Mesenchymal stem cell (in vitro differentiated cells and primary cell): ENCODE data around the gene COQ5.
"Not testable (repeated sequence)": the region's sequence is repeated elsewhere in the genome, so short reads cannot be mapped to it uniquely, and the experiment has no call there.

Source experiments
- DNase-seq: peaks from one replicate; pipeline ENCODE4 v3.0.0-alpha.2; 2013
- H2AFZ ChIP-seq: one replicate; pipeline ENCODE4 v1.6.1; 2013; ENCODE audit warnings: low read depth, mild to moderate bottlenecking, control low read depth, inconsistent platforms, low read length, moderate library complexity
- H2AK5ac ChIP-seq: 2 replicates; pipeline ENCODE4 v1.6.1; 2013; ENCODE audit warnings: low read length, moderate library complexity, mild to moderate bottlenecking, inconsistent platforms; ENCODE audit not compliant: severe bottlenecking
- H2BK120ac ChIP-seq: one replicate; pipeline ENCODE4 v1.6.1; 2013; ENCODE audit warnings: low read depth, mild to moderate bottlenecking, inconsistent platforms, low read length, moderate library complexity
- H2BK12ac ChIP-seq, 2 experiments: one replicate each; pipeline ENCODE4 v1.6.1; 2013; ENCODE audit warnings: inconsistent platforms in 2 of 2, low read length in 2 of 2, mild to moderate bottlenecking in 2 of 2, moderate library complexity in 2 of 2, control low read depth in 1 of 2
- H2BK15ac ChIP-seq: one replicate; pipeline ENCODE4 v1.6.1; 2013; ENCODE audit warnings: mild to moderate bottlenecking, low read depth, inconsistent platforms; ENCODE audit not compliant: poor library complexity, severe bottlenecking
- H2BK5ac ChIP-seq: 2 replicates; pipeline ENCODE4 v1.6.1; 2013; ENCODE audit warnings: low read depth, mild to moderate bottlenecking, low read length, control low read depth, inconsistent platforms; ENCODE audit not compliant: poor library complexity, severe bottlenecking
- H3K14ac ChIP-seq, 2 experiments: one replicate each; pipeline ENCODE4 v1.6.1; 2013; ENCODE audit warnings: inconsistent platforms in 2 of 2, low read length in 2 of 2, control low read depth in 1 of 2, mild to moderate bottlenecking in 1 of 2, moderate library complexity in 1 of 2
- H3K18ac ChIP-seq, 2 experiments: one replicate each; pipeline ENCODE4 v1.6.1; 2013; ENCODE audit warnings: inconsistent platforms in 2 of 2, low read length in 2 of 2, control low read depth in 1 of 2, low read depth in 1 of 2, mild to moderate bottlenecking in 1 of 2
- H3K23ac ChIP-seq, 2 experiments: one replicate each; pipeline ENCODE4 v1.6.1; 2013; ENCODE audit warnings: inconsistent platforms in 2 of 2, low read length in 2 of 2, mild to moderate bottlenecking in 2 of 2, moderate library complexity in 2 of 2, control low read depth in 1 of 2
- H3K27ac ChIP-seq: 2 replicates; pipeline ENCODE4 v1.5.1; 2013; ENCODE audit warnings: mild to moderate bottlenecking, moderate library complexity, low read length, control low read depth, inconsistent platforms; ENCODE audit not compliant: poor library complexity, severe bottlenecking
- H3K27me3 ChIP-seq, 2 experiments: 2 replicates each; pipeline versions ENCODE4 v1.6.1 to v1.7.0; 2013; ENCODE audit warnings: low read length in 2 of 2, mild to moderate bottlenecking in 2 of 2, moderate library complexity in 2 of 2, control low read depth in 1 of 2, inconsistent platforms in 1 of 2; ENCODE audit not compliant: control insufficient read depth in 1 of 2, insufficient read depth in 1 of 2
- H3K36me3 ChIP-seq, 2 experiments: 2 replicates each; pipeline versions ENCODE4 v1.6.1 to v1.7.0; 2013; ENCODE audit warnings: low read length in 2 of 2, control low read depth in 1 of 2, inconsistent platforms in 1 of 2, low read depth in 1 of 2, mild to moderate bottlenecking in 1 of 2; ENCODE audit not compliant: insufficient read depth in 2 of 2, control insufficient read depth in 1 of 2
- H3K4ac ChIP-seq, 2 experiments: one replicate each; pipeline ENCODE4 v1.6.1; 2013; ENCODE audit warnings: inconsistent platforms in 2 of 2, low read length in 2 of 2, mild to moderate bottlenecking in 2 of 2, moderate library complexity in 2 of 2, control low read depth in 1 of 2, low read depth in 1 of 2
- H3K4me1 ChIP-seq: 2 replicates; pipeline ENCODE4 v1.6.1; 2013; ENCODE audit warnings: low read depth, low read length, control low read depth; ENCODE audit not compliant: control insufficient read depth, insufficient read depth
- H3K4me2 ChIP-seq: 2 replicates; pipeline ENCODE4 v1.6.1; 2013; ENCODE audit warnings: low read length, mild to moderate bottlenecking, inconsistent platforms; ENCODE audit not compliant: poor library complexity, severe bottlenecking
- H3K4me3 ChIP-seq, 2 experiments: 2 replicates each; pipeline versions ENCODE4 v1.5.1 to v1.7.0; 2013; ENCODE audit warnings: low read length in 2 of 2, mild to moderate bottlenecking in 2 of 2, control low read depth in 1 of 2, low read depth in 1 of 2; ENCODE audit not compliant: insufficient read depth in 1 of 2
- H3K79me1 ChIP-seq: replicated peaks from 2 replicates; pipeline ENCODE4 v1.6.1; 2013; ENCODE audit warnings: mild to moderate bottlenecking, control low read depth, low read length, inconsistent platforms; ENCODE audit not compliant: poor library complexity, severe bottlenecking
- H3K9ac ChIP-seq: 2 replicates; pipeline ENCODE4 v1.7.0; 2013; ENCODE audit warnings: mild to moderate bottlenecking, low read length, moderate library complexity
- H3K9me3 ChIP-seq: 2 replicates; pipeline ENCODE4 v1.7.0; 2013; ENCODE audit warnings: mild to moderate bottlenecking, low read length; ENCODE audit not compliant: control insufficient read depth
- H4K8ac ChIP-seq: one replicate; pipeline ENCODE4 v1.6.1; 2013; ENCODE audit warnings: inconsistent platforms, mild to moderate bottlenecking, low read length, moderate library complexity
- H4K91ac ChIP-seq: one replicate; pipeline ENCODE4 v1.6.1; 2013; ENCODE audit warnings: mild to moderate bottlenecking, low read length, inconsistent platforms
- WGBS: methylation state at CpG from one replicate; pipeline ENCODE4 v1.1.7; 2013; ENCODE audit warnings: mixed read lengths; 5-methylcytosine and 5-hydroxymethylcytosine counted together

COQ5 gene

GRCh38 chr12:120489018-120489417, 39.9 kb downstream of the COQ5 start:
- H3K4me1 ChIP-seq, result no peaks in the 10 kb centered on the region
- no peak overlapping the region for H3K27ac ChIP-seq
- H2AFZ ChIP-seq, result no peak overlapping the region
- no peak overlapping the region for H3K23ac ChIP-seq
- H3K9ac ChIP-seq, result no peak overlapping the region
- no peak overlapping the region for H2AK5ac ChIP-seq
- H3K79me1 ChIP-seq, result peaks cover 32% of the 10 kb centered on the region
- H4K91ac ChIP-seq, result no peak overlapping the region
- H3K14ac ChIP-seq, result no peak overlapping the region
- no peak overlapping the region for H4K8ac ChIP-seq
- peaks cover 13 to 21% of the 10 kb centered on the region in 2 experiments for H3K36me3 ChIP-seq
- no peak overlapping the region for H2BK12ac ChIP-seq
- H3K4me2 ChIP-seq, result no peak overlapping the region
- no peak overlapping the region for H2BK120ac ChIP-seq
- WGBS, result 95% methylated on average over 4 of the region's 4 CpGs
- H3K18ac ChIP-seq, result no peak overlapping the region
- no peak for DNase-seq
- H3K4ac ChIP-seq, result no peak overlapping the region
- no peak overlapping the region for H2BK5ac ChIP-seq
- no peak overlapping the region for H3K4me3 ChIP-seq
- no peak overlapping the region for H2BK15ac ChIP-seq
- no peaks in the 10 kb centered on the region for H3K9me3 ChIP-seq
- no peaks in the 10 kb centered on the region for H3K27me3 ChIP-seq

DNA sequence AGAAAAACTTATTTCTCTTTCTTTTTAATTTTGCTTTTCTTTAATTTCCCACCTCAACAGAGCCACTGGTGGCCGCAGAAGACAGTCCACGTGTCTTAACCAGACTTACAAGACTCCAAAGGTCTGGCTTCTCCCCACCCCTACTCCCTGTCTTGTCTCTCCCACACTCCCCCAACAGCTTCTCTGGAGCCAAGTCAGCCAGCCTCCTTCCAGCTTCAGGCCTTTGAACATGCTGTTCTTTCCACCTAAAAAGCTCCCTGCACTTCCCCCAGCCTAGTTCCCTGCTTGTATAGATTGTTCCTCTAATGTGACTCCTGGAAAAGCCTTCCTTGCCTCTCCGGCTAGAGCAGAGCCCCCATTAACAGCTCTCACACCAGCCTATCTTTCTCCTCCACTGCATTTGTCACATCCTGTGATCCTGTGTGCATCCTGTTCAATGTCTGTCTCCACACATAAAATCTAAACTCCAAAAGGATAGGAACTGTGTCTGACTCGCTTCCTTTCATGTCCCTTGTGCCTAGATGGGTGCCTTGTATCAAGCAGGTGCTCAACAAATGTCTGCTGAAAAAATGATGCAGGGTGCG, 40.8 kb downstream of the COQ5 start:
- H3K4me3 ChIP-seq, result no peak overlapping the region
- DNase-seq, result no peak
- no peak overlapping the region for H3K18ac ChIP-seq
- H4K8ac ChIP-seq, result no peak overlapping the region
- peaks cover 34% of the 10 kb centered on the region for H3K79me1 ChIP-seq
- peaks cover 16 to 27% of the 10 kb centered on the region in 2 experiments for H3K36me3 ChIP-seq
- no peak overlapping the region for H3K4ac ChIP-seq
- no peaks in the 10 kb centered on the region for H3K9me3 ChIP-seq
- no peak overlapping the region for H3K14ac ChIP-seq
- no peak overlapping the region for H2BK5ac ChIP-seq
- no peak overlapping the region for H3K27ac ChIP-seq
- H2BK15ac ChIP-seq, result no peak overlapping the region
- no peaks in the 10 kb centered on the region for H3K4me1 ChIP-seq
- H2AFZ ChIP-seq, result no peak overlapping the region
- no peak overlapping the region for H4K91ac ChIP-seq
- H2BK12ac ChIP-seq, result no peak overlapping the region
- H3K23ac ChIP-seq, result no peak overlapping the region
- 73% methylated on average over 5 of the region's 5 CpGs for WGBS
- no peak overlapping the region for H2AK5ac ChIP-seq
- H2BK120ac ChIP-seq, result no peak overlapping the region
- H3K4me2 ChIP-seq, result no peak overlapping the region
- H3K9ac ChIP-seq, result no peak overlapping the region
- no peaks in the 10 kb centered on the region for H3K27me3 ChIP-seq

DNA sequence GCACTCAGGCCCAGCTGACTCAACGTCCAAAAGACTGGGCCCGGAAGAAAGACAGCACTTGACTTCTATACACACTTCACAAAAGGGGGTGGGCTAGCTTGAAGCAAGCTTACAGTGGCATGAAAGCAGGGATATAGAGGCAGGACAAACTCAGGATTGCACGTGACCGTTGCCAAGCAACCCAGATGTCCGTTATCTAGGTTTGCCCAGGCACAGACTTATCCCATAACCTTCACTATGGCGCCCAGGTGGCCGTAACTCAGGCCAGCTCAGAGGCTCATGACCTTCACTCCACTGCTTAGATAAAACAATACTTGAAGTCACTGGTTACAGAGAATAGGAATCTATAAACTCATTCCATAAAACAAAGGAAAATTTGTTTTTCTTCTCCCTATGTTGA, 41.4 kb downstream of the COQ5 start:
- not testable (repeated sequence) for H3K27ac ChIP-seq, H2BK15ac ChIP-seq, H3K4me2 ChIP-seq, DNase-seq, H2AFZ ChIP-seq, H3K9ac ChIP-seq, H2AK5ac ChIP-seq, H4K8ac ChIP-seq, H3K9me3 ChIP-seq, H2BK120ac ChIP-seq, H4K91ac ChIP-seq, H2BK5ac ChIP-seq, H3K4me1 ChIP-seq, H2BK12ac ChIP-seq, H3K4ac ChIP-seq, H3K4me3 ChIP-seq, H3K27me3 ChIP-seq, H3K14ac ChIP-seq, H3K23ac ChIP-seq, H3K18ac ChIP-seq
- peaks cover 16 to 32% of the 10 kb centered on the region in 2 experiments for H3K36me3 ChIP-seq
- WGBS, result 88% methylated on average over 5 of the region's 7 CpGs
- H3K79me1 ChIP-seq, result peaks cover 34% of the 10 kb centered on the region

DNA sequence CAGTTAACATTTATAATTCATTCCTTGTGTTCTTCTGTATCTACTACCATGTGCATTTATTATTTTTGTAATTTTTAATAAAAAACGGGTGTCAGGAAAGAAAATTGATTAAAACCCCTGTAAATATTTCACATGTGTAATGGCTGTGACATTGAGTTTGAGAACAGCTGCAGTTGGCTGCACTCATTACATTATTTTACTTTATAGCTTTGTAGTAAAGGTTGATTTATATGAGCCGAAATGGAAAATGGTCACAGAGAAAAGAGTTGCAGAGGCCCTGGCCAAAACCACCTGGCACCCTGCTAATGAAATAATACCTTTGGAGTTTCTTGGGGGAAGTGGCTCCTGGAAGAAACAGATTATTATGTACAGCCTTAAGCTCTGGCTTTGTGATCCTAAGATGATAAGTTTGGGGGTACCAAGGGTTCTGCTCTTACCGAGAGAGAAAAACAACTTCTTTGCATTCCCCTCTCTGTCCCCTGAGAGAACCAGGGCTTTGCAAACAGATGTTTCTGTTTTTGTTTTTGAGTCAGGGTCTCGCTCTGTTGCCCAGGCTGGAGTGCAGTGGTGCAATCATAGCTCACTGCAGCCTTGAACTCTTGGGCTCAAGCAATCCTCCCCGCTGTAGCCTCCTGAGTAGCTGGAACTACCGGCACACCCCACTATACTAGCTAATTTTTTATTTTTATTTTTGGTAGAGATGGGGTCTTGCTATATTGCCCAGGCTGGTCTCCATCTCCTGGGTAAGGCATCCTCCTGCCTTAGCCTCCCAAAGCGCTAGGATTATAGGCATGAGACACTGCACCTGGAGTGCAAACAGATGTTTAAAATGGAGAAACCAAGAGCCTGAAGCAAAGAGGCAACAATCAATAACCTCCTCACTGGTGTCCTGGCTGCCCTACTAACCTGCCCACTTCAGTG, 42.7 kb downstream of the COQ5 start:
- no peak overlapping the region for H2BK120ac ChIP-seq
- no peak overlapping the region for H3K14ac ChIP-seq
- no peak overlapping the region for H2AFZ ChIP-seq
- H3K23ac ChIP-seq, result no peak overlapping the region
- no peak for DNase-seq
- no peaks in the 10 kb centered on the region for H3K4me1 ChIP-seq
- no peak overlapping the region for H3K9ac ChIP-seq
- no peak overlapping the region for H3K4ac ChIP-seq
- no peak overlapping the region for H2BK15ac ChIP-seq
- H4K8ac ChIP-seq, result no peak overlapping the region
- no peak overlapping the region for H2BK5ac ChIP-seq
- H3K4me2 ChIP-seq, result no peak overlapping the region
- H3K27ac ChIP-seq, result no peak overlapping the region
- H3K36me3 ChIP-seq, result peaks cover 11 to 32% of the 10 kb centered on the region in 2 experiments
- H2AK5ac ChIP-seq, result no peak overlapping the region
- H3K27me3 ChIP-seq, result no peaks in the 10 kb centered on the region
- H4K91ac ChIP-seq, result no peak overlapping the region
- H3K9me3 ChIP-seq, result no peaks in the 10 kb centered on the region
- peaks cover 28% of the 10 kb centered on the region for H3K79me1 ChIP-seq
- no peak overlapping the region for H3K18ac ChIP-seq
- 92% methylated on average over 3 of the region's 7 CpGs for WGBS
- H2BK12ac ChIP-seq, result no peak overlapping the region
- H3K4me3 ChIP-seq, result no peak overlapping the region
